ENCODE measurements around the gene RALGAPB.
"Not testable (repeated sequence)": the region's sequence is repeated elsewhere in the genome, so short reads cannot be mapped to it uniquely, and the experiment has no call there.

Gene RALGAPB

GRCh38 chr20:38472513-38473366, at the start of gene RALGAPB:
Gene RALGAPB, plus strand, starts transcription at chr20:38472843. Its CDS starts 15,590 bp downstream, at chr20:38488433.
- Mint-ChIP-seq H3K36me3 (ENCODE audit: low read depth) (peaks cover 5% of the 10 kb centered on the region), H3K9me3 (no peaks in the 10 kb centered on the region), H3K4me3 (peak within 1 kb of the TSS; percentile 85), H3K27me3 (ENCODE audit: low read depth) (no peaks in the 10 kb centered on the region), H3K27ac (peak within 1 kb of the TSS; percentile 89), H3K4me1 (ENCODE audit: low read depth) (peaks cover 26% of the 10 kb centered on the region)

GRCh38 chr20:38423541-38423940, 49.1 kb upstream of the RALGAPB start:
- H3K4me1 Mint-ChIP-seq (ENCODE audit: low read depth): peaks cover 8% of the 10 kb centered on the region
- H3K4me3 Mint-ChIP-seq: no peak overlapping the region
- H3K27ac Mint-ChIP-seq: no peak overlapping the region

GRCh38 chr20:38424401-38424800, 48.2 kb upstream of the RALGAPB start:
- Mint-ChIP-seq H3K27ac (no peak overlapping the region), H3K9me3 (no peaks in the 10 kb centered on the region), H3K36me3 (ENCODE audit: low read depth) (peaks cover 68% of the 10 kb centered on the region), H3K27me3 (ENCODE audit: low read depth) (no peaks in the 10 kb centered on the region), H3K4me3 (no peak overlapping the region), H3K4me1 (ENCODE audit: low read depth) (peaks cover 12% of the 10 kb centered on the region)

More at GRCh38 chr20:38423541-38423940, 49.1 kb upstream of the RALGAPB start:
- H3K36me3 Mint-ChIP-seq (ENCODE audit: low read depth): peaks cover 63% of the 10 kb centered on the region
- H3K9me3 Mint-ChIP-seq: no peaks in the 10 kb centered on the region
- H3K27me3 Mint-ChIP-seq (ENCODE audit: low read depth): no peaks in the 10 kb centered on the region

GRCh38 chr20:38426006-38426897, 46.4 kb upstream of the RALGAPB start:
- Mint-ChIP-seq H3K9me3 (no peaks in the 10 kb centered on the region), H3K4me3 (no peak overlapping the region), H3K27me3 (ENCODE audit: low read depth) (no peaks in the 10 kb centered on the region), H3K36me3 (ENCODE audit: low read depth) (peaks cover 65% of the 10 kb centered on the region), H3K27ac (no peak overlapping the region), H3K4me1 (ENCODE audit: low read depth) (peaks cover 16% of the 10 kb centered on the region)

GRCh38 chr20:38427655-38428023, 45.0 kb upstream of the RALGAPB start:
- no peaks in the 10 kb centered on the region for H3K27me3 Mint-ChIP-seq (ENCODE audit: low read depth)
- H3K9me3 Mint-ChIP-seq: no peaks in the 10 kb centered on the region
- H3K4me1 Mint-ChIP-seq (ENCODE audit: low read depth): peaks cover 27% of the 10 kb centered on the region
- H3K4me3 Mint-ChIP-seq: no peak overlapping the region
- H3K36me3 Mint-ChIP-seq (ENCODE audit: low read depth): peaks cover 64% of the 10 kb centered on the region
- H3K27ac Mint-ChIP-seq: no peak overlapping the region

GRCh38 chr20:38428800-38429199, 43.8 kb upstream of the RALGAPB start:
- Mint-ChIP-seq H3K36me3 (ENCODE audit: low read depth) (peaks cover 72% of the 10 kb centered on the region), H3K27me3 (ENCODE audit: low read depth) (no peaks in the 10 kb centered on the region), H3K27ac (no peak overlapping the region), H3K4me1 (ENCODE audit: low read depth) (peaks cover 34% of the 10 kb centered on the region), H3K4me3 (no peak overlapping the region), H3K9me3 (no peaks in the 10 kb centered on the region)

GRCh38 chr20:38429301-38429700, 43.3 kb upstream of the RALGAPB start:
- Mint-ChIP-seq H3K4me3 (no peak overlapping the region), H3K27ac (no peak overlapping the region), H3K36me3 (ENCODE audit: low read depth) (peaks cover 75% of the 10 kb centered on the region), H3K4me1 (ENCODE audit: low read depth) (peaks cover 37% of the 10 kb centered on the region), H3K27me3 (ENCODE audit: low read depth) (no peaks in the 10 kb centered on the region), H3K9me3 (no peaks in the 10 kb centered on the region)

- Mint-ChIP-seq H3K4me1 (ENCODE audit: low read depth) (peaks cover 38% of the 10 kb centered on the region), H3K27me3 (ENCODE audit: low read depth) (no peaks in the 10 kb centered on the region), H3K9me3 (no peaks in the 10 kb centered on the region), H3K4me3 (no peak overlapping the region), H3K36me3 (ENCODE audit: low read depth) (peaks cover 68% of the 10 kb centered on the region), H3K27ac (no peak overlapping the region)
Observed at GRCh38 chr20:38430679-38431325, 41.8 kb upstream of the RALGAPB start.

- peaks cover 56% of the 10 kb centered on the region for H3K36me3 Mint-ChIP-seq (ENCODE audit: low read depth)
- peak overlapping the region; percentile 25 for H3K4me3 Mint-ChIP-seq
- H3K4me1 Mint-ChIP-seq (ENCODE audit: low read depth): peaks cover 38% of the 10 kb centered on the region
- no peaks in the 10 kb centered on the region for H3K27me3 Mint-ChIP-seq (ENCODE audit: low read depth)
- H3K9me3 Mint-ChIP-seq: no peaks in the 10 kb centered on the region
- no peak overlapping the region for H3K27ac Mint-ChIP-seq
Observed at GRCh38 chr20:38432292-38432691, 40.4 kb upstream of the RALGAPB start.

GRCh38 chr20:38432870-38433269, 39.8 kb upstream of the RALGAPB start:
- H3K4me3 Mint-ChIP-seq; H3K27ac Mint-ChIP-seq; H3K9me3 Mint-ChIP-seq; H3K27me3 Mint-ChIP-seq (ENCODE audit: low read depth): not testable (repeated sequence)
- peaks cover 38% of the 10 kb centered on the region for H3K4me1 Mint-ChIP-seq (ENCODE audit: low read depth)
- H3K36me3 Mint-ChIP-seq (ENCODE audit: low read depth): peaks cover 55% of the 10 kb centered on the region

- Mint-ChIP-seq H3K36me3 (ENCODE audit: low read depth) (peaks cover 49% of the 10 kb centered on the region), H3K27ac (peak overlapping the region; percentile 90), H3K27me3 (ENCODE audit: low read depth) (no peaks in the 10 kb centered on the region), H3K9me3 (no peaks in the 10 kb centered on the region), H3K4me3 (peak overlapping the region; percentile 91), H3K4me1 (ENCODE audit: low read depth) (peaks cover 37% of the 10 kb centered on the region)
Observed at GRCh38 chr20:38433304-38433972, 39.2 kb upstream of the RALGAPB start.

GRCh38 chr20:38434301-38434741, 38.3 kb upstream of the RALGAPB start:
- Mint-ChIP-seq H3K4me1 (ENCODE audit: low read depth) (peaks cover 32% of the 10 kb centered on the region), H3K4me3 (peak overlapping the region; percentile 91), H3K36me3 (ENCODE audit: low read depth) (peaks cover 41% of the 10 kb centered on the region), H3K9me3 (no peaks in the 10 kb centered on the region), H3K27me3 (ENCODE audit: low read depth) (peaks cover 1% of the 10 kb centered on the region), H3K27ac (peak overlapping the region; percentile 90)

GRCh38 chr20:38434770-38435554, 37.7 kb upstream of the RALGAPB start, which contains the start of gene SNHG17:
Gene SNHG17, minus strand, starts transcription at chr20:38435328.
- Mint-ChIP-seq H3K36me3 (ENCODE audit: low read depth) (peaks cover 36% of the 10 kb centered on the region), H3K27ac (peak within 1 kb of the TSS; percentile 90), H3K4me3 (peak within 1 kb of the TSS; percentile 91), H3K27me3 (ENCODE audit: low read depth) (peaks cover 4% of the 10 kb centered on the region), H3K4me1 (ENCODE audit: low read depth) (peaks cover 32% of the 10 kb centered on the region), H3K9me3 (no peaks in the 10 kb centered on the region)
